Measurements from ENCODE around the gene RAPGEF6. TPM values are rescaled to one million over a fixed set of nuclear protein-coding genes. Genes with fewer than 3 reads are reported as not detected.

RAPGEF6 gene
- polyA plus RNA-seq, 1 donor from 2014 or later, result 121 TPM

DNA sequence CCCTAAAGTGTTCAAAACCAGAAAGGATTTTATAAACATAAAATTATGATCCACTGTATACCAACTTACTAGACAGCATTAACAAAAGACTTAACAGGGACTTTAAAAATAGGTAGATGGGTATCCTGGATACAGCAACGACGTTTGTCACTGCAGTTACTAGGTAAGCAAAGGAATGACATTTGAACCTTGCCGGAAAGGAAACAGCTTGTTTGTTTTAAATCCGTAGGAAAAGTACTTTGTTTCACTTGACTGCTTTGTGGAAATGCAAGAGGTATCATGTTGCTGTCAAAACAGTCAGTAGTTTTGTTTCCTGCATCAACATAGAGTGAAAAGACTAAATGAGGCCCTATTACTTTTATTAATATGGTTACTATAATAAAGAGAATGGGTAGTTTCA lies 248.2 kb downstream of the RAPGEF6 start:
- no peaks in the 10 kb centered on the region for H3K27me3 ChIP-seq (ENCODE audit: insufficient read depth, low read depth, low read length)
- H3K4me2 ChIP-seq (ENCODE audit: low read length), result no peak overlapping the region
- no peaks in the 10 kb centered on the region for H3F3A ChIP-seq (ENCODE audit: insufficient read depth, low read length, poor library complexity, severe bottlenecking)
- peaks cover 7% of the 10 kb centered on the region for H3K36me3 ChIP-seq (ENCODE audit: insufficient read depth, low read length)
- no peak overlapping the region for H3K27ac ChIP-seq (ENCODE audit: low read length)
- TF ChIP-seq, protein P1, sequence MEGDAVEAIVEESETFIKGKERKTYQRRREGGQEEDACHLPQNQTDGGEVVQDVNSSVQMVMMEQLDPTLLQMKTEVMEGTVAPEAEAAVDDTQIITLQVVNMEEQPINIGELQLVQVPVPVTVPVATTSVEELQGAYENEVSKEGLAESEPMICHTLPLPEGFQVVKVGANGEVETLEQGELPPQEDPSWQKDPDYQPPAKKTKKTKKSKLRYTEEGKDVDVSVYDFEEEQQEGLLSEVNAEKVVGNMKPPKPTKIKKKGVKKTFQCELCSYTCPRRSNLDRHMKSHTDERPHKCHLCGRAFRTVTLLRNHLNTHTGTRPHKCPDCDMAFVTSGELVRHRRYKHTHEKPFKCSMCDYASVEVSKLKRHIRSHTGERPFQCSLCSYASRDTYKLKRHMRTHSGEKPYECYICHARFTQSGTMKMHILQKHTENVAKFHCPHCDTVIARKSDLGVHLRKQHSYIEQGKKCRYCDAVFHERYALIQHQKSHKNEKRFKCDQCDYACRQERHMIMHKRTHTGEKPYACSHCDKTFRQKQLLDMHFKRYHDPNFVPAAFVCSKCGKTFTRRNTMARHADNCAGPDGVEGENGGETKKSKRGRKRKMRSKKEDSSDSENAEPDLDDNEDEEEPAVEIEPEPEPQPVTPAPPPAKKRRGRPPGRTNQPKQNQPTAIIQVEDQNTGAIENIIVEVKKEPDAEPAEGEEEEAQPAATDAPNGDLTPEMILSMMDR (IDR thresholded peaks at IDR 0.05; ENCODE audit: poor library complexity, severe bottlenecking), result no peak
- no peak overlapping the region for H3K4me3 ChIP-seq (ENCODE audit: low read length)
- H3K9me3 ChIP-seq (ENCODE audit: low read length), result no peaks in the 10 kb centered on the region
- H4K20me1 ChIP-seq (ENCODE audit: insufficient read depth), result no peaks in the 10 kb centered on the region
- no peak overlapping the region for H3K9ac ChIP-seq (ENCODE audit: low read length)
- H2AFZ ChIP-seq (ENCODE audit: low read depth, low read length), result no peak overlapping the region
- H3K9me2 ChIP-seq (ENCODE audit: insufficient read depth, low read length), result no peaks in the 10 kb centered on the region
- no peaks in the 10 kb centered on the region for H3K79me2 ChIP-seq (replicated peaks; ENCODE audit: insufficient read depth, low read length)

DNA sequence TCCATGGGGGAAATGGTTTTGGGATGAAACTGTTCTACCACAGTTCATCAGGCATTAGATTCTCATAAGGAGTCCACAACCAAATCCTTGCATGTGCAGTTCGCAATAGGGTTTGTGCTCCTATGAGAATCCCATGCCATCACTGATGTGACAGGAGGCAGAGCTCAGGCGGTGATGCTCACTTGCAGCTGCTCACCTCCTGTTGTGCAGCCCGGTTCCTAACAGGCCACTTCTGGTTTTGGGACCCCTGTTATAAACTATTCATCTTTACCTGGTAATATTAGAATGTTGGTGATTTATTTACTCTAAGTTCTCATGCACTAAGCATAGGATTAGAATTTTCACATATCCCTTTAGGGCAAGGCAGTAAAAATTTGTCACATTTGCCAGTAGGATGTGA lies 248.9 kb downstream of the RAPGEF6 start:
- Histone ChIP-seq H3K4me3 (ENCODE audit: low read length) (no peak overlapping the region), H3K9me3 (ENCODE audit: low read length) (no peaks in the 10 kb centered on the region), H3K9me2 (ENCODE audit: insufficient read depth, low read length) (no peaks in the 10 kb centered on the region), H3F3A (ENCODE audit: insufficient read depth, low read length, poor library complexity, severe bottlenecking) (no peaks in the 10 kb centered on the region), H3K79me2 (replicated peaks; ENCODE audit: insufficient read depth, low read length) (no peaks in the 10 kb centered on the region), H2AFZ (ENCODE audit: low read depth, low read length) (no peak overlapping the region), H3K4me2 (ENCODE audit: low read length) (no peak overlapping the region), H4K20me1 (ENCODE audit: insufficient read depth) (no peaks in the 10 kb centered on the region), H3K9ac (ENCODE audit: low read length) (no peak overlapping the region), H3K36me3 (ENCODE audit: insufficient read depth, low read length) (peaks cover 7% of the 10 kb centered on the region), H3K27me3 (ENCODE audit: insufficient read depth, low read depth, low read length) (no peaks in the 10 kb centered on the region), H3K27ac (ENCODE audit: low read length) (no peak overlapping the region)
- TF ChIP-seq RAD21 (conservative IDR thresholded peaks at IDR 0.05) (no peak), SMC3 (conservative IDR thresholded peaks at IDR 0.05; ENCODE audit: poor library complexity) (no peak), TAF1 (IDR thresholded peaks at IDR 0.05; ENCODE audit: low read depth) (no peak), EP300 (conservative IDR thresholded peaks at IDR 0.05; ENCODE audit: poor library complexity, severe bottlenecking) (no peak), EZH2 (IDR thresholded peaks at IDR 0.05; ENCODE audit: borderline replicate concordance, insufficient read depth, low read length, poor library complexity, severe bottlenecking) (no peak), MXI1 (conservative IDR thresholded peaks at IDR 0.05; ENCODE audit: poor library complexity, severe bottlenecking) (no peak), POLR2AphosphoS5 (IDR thresholded peaks at IDR 0.05) (no peak)
- TF ChIP-seq, protein P2, sequence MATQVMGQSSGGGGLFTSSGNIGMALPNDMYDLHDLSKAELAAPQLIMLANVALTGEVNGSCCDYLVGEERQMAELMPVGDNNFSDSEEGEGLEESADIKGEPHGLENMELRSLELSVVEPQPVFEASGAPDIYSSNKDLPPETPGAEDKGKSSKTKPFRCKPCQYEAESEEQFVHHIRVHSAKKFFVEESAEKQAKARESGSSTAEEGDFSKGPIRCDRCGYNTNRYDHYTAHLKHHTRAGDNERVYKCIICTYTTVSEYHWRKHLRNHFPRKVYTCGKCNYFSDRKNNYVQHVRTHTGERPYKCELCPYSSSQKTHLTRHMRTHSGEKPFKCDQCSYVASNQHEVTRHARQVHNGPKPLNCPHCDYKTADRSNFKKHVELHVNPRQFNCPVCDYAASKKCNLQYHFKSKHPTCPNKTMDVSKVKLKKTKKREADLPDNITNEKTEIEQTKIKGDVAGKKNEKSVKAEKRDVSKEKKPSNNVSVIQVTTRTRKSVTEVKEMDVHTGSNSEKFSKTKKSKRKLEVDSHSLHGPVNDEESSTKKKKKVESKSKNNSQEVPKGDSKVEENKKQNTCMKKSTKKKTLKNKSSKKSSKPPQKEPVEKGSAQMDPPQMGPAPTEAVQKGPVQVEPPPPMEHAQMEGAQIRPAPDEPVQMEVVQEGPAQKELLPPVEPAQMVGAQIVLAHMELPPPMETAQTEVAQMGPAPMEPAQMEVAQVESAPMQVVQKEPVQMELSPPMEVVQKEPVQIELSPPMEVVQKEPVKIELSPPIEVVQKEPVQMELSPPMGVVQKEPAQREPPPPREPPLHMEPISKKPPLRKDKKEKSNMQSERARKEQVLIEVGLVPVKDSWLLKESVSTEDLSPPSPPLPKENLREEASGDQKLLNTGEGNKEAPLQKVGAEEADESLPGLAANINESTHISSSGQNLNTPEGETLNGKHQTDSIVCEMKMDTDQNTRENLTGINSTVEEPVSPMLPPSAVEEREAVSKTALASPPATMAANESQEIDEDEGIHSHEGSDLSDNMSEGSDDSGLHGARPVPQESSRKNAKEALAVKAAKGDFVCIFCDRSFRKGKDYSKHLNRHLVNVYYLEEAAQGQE (IDR thresholded peaks at IDR 0.05; ENCODE audit: borderline replicate concordance), result no peak
- TF ChIP-seq, protein P1 (IDR thresholded peaks at IDR 0.05; ENCODE audit: poor library complexity, severe bottlenecking), result no peak

Data from neural cell (in vitro differentiated cells).